ENCODE data around the gene KIRREL3. TPM values are rescaled to one million over a fixed set of nuclear protein-coding genes. Genes with fewer than 3 reads are reported as not detected.
A peak's percentile ranks its signal among the peaks of the same experiment; 100 is the strongest.

KIRREL3 gene
- total RNA-seq, 1 donor from 2014 or later = not detected

- Histone ChIP-seq H3K36me3 (no peaks in the 10 kb centered on the region), H3K4me3 (no peak overlapping the region), H3K9me3 (no peaks in the 10 kb centered on the region), H3K27ac (no peak overlapping the region), H3K4me1 (peaks cover 13% of the 10 kb centered on the region), H3K27me3 (no peaks in the 10 kb centered on the region)
- ATAC-seq (no peak), DNase-seq (peak; percentile 37)
- TF ChIP-seq CTCF (IDR thresholded peaks at IDR 0.05) = no peak
- intact Hi-C loops (cut with DNase I) = no loop called here
These were observed 606.5 kb downstream of the KIRREL3 start for GRCh38 chr11:126394036-126394435.

- TF ChIP-seq CTCF (IDR thresholded peaks at IDR 0.05) = no peak
- Histone ChIP-seq H3K4me3 (no peak overlapping the region), H3K4me1 (peaks cover 13% of the 10 kb centered on the region), H3K9me3 (no peaks in the 10 kb centered on the region), H3K36me3 (no peaks in the 10 kb centered on the region), H3K27me3 (no peaks in the 10 kb centered on the region), H3K27ac (no peak overlapping the region)
- no peak for ATAC-seq
- DNase-seq = peak; percentile 38
- intact Hi-C loops (cut with DNase I) = no loop called here
These were observed 607.4 kb downstream of the KIRREL3 start for GRCh38 chr11:126393143-126393542.

GRCh38 chr11:126392633-126393013 is 607.9 kb downstream of the KIRREL3 start:
- TF ChIP-seq CTCF (IDR thresholded peaks at IDR 0.05) = no peak
- intact Hi-C loops (cut with DNase I) = no loop called here
- H3K27ac ChIP-seq = no peak overlapping the region
- no peaks in the 10 kb centered on the region for H3K9me3 ChIP-seq
- H3K4me3 ChIP-seq = no peak overlapping the region
- no peaks in the 10 kb centered on the region for H3K27me3 ChIP-seq
- DNase-seq = no peak
- H3K4me1 ChIP-seq = peaks cover 13% of the 10 kb centered on the region
- no peak for ATAC-seq
- no peaks in the 10 kb centered on the region for H3K36me3 ChIP-seq

GRCh38 chr11:126391970-126392632 is 608.5 kb downstream of the KIRREL3 start:
- DNase-seq (peak; percentile 36), ATAC-seq (peak; percentile 59)
- Histone ChIP-seq H3K4me3 (no peak overlapping the region), H3K27me3 (no peaks in the 10 kb centered on the region), H3K27ac (no peak overlapping the region), H3K4me1 (peaks cover 16% of the 10 kb centered on the region), H3K9me3 (no peaks in the 10 kb centered on the region), H3K36me3 (no peaks in the 10 kb centered on the region)
- TF ChIP-seq CTCF (IDR thresholded peaks at IDR 0.05) = no peak
- intact Hi-C loops (cut with DNase I) = no loop called here

- H3K36me3 ChIP-seq = no peaks in the 10 kb centered on the region
- no peaks in the 10 kb centered on the region for H3K9me3 ChIP-seq
- intact Hi-C loops (cut with DNase I) = no loop called here
- H3K27me3 ChIP-seq = no peaks in the 10 kb centered on the region
- H3K4me3 ChIP-seq = no peak overlapping the region
- no peak for ATAC-seq
- no peak for TF ChIP-seq CTCF (IDR thresholded peaks at IDR 0.05)
- peak; percentile 35 for DNase-seq
- H3K27ac ChIP-seq = no peak overlapping the region
- H3K4me1 ChIP-seq = peaks cover 23% of the 10 kb centered on the region
These were observed 609.1 kb downstream of the KIRREL3 start for GRCh38 chr11:126391286-126391954.
